ENCODE data around the gene SOX21. TPM values are rescaled to one million over a fixed set of nuclear protein-coding genes. Genes with fewer than 3 reads are reported as not detected.
A peak's percentile ranks its signal among the peaks of the same experiment; 100 is the strongest.

SOX21 gene
- total RNA-seq, 1 donor from 2014 or later: 61.1 TPM

- no peak for TF ChIP-seq CTCF (IDR thresholded peaks at IDR 0.05; ENCODE audit: unreplicated experiment)
- Mint-ChIP-seq H3K9me3 (ENCODE audit: low read depth) (no peaks in the 10 kb centered on the region), H3K4me1 (ENCODE audit: low read depth) (peaks cover 30% of the 10 kb centered on the region), H3K27me3 (peaks cover 63% of the 10 kb centered on the region), H3K36me3 (ENCODE audit: insufficient read depth) (no peaks in the 10 kb centered on the region), H3K27ac (no peak overlapping the region), H3K4me3 (ENCODE audit: low read depth) (no peak overlapping the region)
- no peak for DNase-seq (ENCODE audit: low spot score, unreplicated experiment)
These were observed 46.3 kb downstream of the SOX21 start for GRCh38 chr13:94666065-94666464.

- Mint-ChIP-seq H3K9me3 (ENCODE audit: low read depth) (no peaks in the 10 kb centered on the region), H3K36me3 (ENCODE audit: insufficient read depth) (no peaks in the 10 kb centered on the region), H3K4me1 (ENCODE audit: low read depth) (peaks cover 42% of the 10 kb centered on the region), H3K27ac (no peak overlapping the region), H3K27me3 (peaks cover 55% of the 10 kb centered on the region), H3K4me3 (ENCODE audit: low read depth) (no peak overlapping the region)
- TF ChIP-seq CTCF (IDR thresholded peaks at IDR 0.05; ENCODE audit: unreplicated experiment): no peak
- DNase-seq (ENCODE audit: low spot score, unreplicated experiment): no peak
These were observed 47.5 kb downstream of the SOX21 start for GRCh38 chr13:94664889-94665288.

- Mint-ChIP-seq H3K4me1 (ENCODE audit: low read depth) (peaks cover 51% of the 10 kb centered on the region), H3K9me3 (ENCODE audit: low read depth) (no peaks in the 10 kb centered on the region), H3K27ac (no peak overlapping the region), H3K4me3 (ENCODE audit: low read depth) (no peak overlapping the region), H3K36me3 (ENCODE audit: insufficient read depth) (no peaks in the 10 kb centered on the region), H3K27me3 (peaks cover 42% of the 10 kb centered on the region)
- no peak for DNase-seq (ENCODE audit: low spot score, unreplicated experiment)
- TF ChIP-seq CTCF (IDR thresholded peaks at IDR 0.05; ENCODE audit: unreplicated experiment): no peak
These were observed 49.9 kb downstream of the SOX21 start for GRCh38 chr13:94662274-94662945.

GRCh38 chr13:94661406-94661805 lies 50.9 kb downstream of the SOX21 start:
- DNase-seq (ENCODE audit: low spot score, unreplicated experiment): no peak
- Mint-ChIP-seq H3K27ac (peak overlapping the region; percentile 88), H3K4me1 (ENCODE audit: low read depth) (peaks cover 51% of the 10 kb centered on the region)

GRCh38 chr13:94660695-94661326 lies 51.5 kb downstream of the SOX21 start:
- H3K4me3 Mint-ChIP-seq (ENCODE audit: low read depth): peak overlapping the region; percentile 54

More at GRCh38 chr13:94661406-94661805, 50.9 kb downstream of the SOX21 start:
- H3K9me3 Mint-ChIP-seq (ENCODE audit: low read depth): peaks cover 3% of the 10 kb centered on the region
- no peaks in the 10 kb centered on the region for H3K36me3 Mint-ChIP-seq (ENCODE audit: insufficient read depth)
- peaks cover 32% of the 10 kb centered on the region for H3K27me3 Mint-ChIP-seq
- peak overlapping the region; percentile 54 for H3K4me3 Mint-ChIP-seq (ENCODE audit: low read depth)
- TF ChIP-seq CTCF (IDR thresholded peaks at IDR 0.05; ENCODE audit: unreplicated experiment): no peak

More at GRCh38 chr13:94660695-94661326, 51.5 kb downstream of the SOX21 start:
- H3K27ac Mint-ChIP-seq: peak overlapping the region; percentile 88
- peak; percentile 54 for TF ChIP-seq CTCF (IDR thresholded peaks at IDR 0.05; ENCODE audit: unreplicated experiment)
- H3K4me1 Mint-ChIP-seq (ENCODE audit: low read depth): peaks cover 51% of the 10 kb centered on the region
- DNase-seq (ENCODE audit: low spot score, unreplicated experiment): no peak
- peaks cover 26% of the 10 kb centered on the region for H3K27me3 Mint-ChIP-seq
- no peaks in the 10 kb centered on the region for H3K36me3 Mint-ChIP-seq (ENCODE audit: insufficient read depth)
- peaks cover 7% of the 10 kb centered on the region for H3K9me3 Mint-ChIP-seq (ENCODE audit: low read depth)

Other genes with a start within 250 kb of the SOX21 start
- 0.20 TPM in 1 of 2 replicates, not detected in the other for gene DCT, start 232.9 kb downstream of the SOX21 start, total RNA-seq
- gene TGDS, start 116.4 kb downstream of the SOX21 start, total RNA-seq: 12.9 and 13.5 TPM in 2 replicates
- 5.3 TPM in 2 replicates for gene GPR180, start 110.7 kb downstream of the SOX21 start, total RNA-seq